MCF 10A (cell line): ENCODE data around the gene TUBA3E. TPM values are rescaled to one million over a fixed set of nuclear protein-coding genes. Genes with fewer than 3 reads are reported as not detected.
A peak's percentile ranks its signal among the peaks of the same experiment; 100 is the strongest.
"Not testable (repeated sequence)": the region's sequence is repeated elsewhere in the genome, so short reads cannot be mapped to it uniquely, and the experiment has no call there.

Source experiments
- BruUV-seq: library from RNA; stranded (reverse); fragments of 400-500 nt; replicated peaks from 2 replicates; lab custom pipeline; 2021; lab: Mats Ljungman, UMichigan
- CTCF ChIA-PET: fragments of 300-600 bp; sonication (Branson Sonifier 250); formaldehyde crosslinking; extraction: SDS; loops from one replicate; lab custom pipeline; 2021; ENCODE audit warnings: antibody characterized with exemption, inconsistent platforms; lab: Yijun Ruan, JAX
- POLR2A ChIA-PET: fragments of 300-600, 350-650 bp; sonication (Branson Sonifier 250); formaldehyde crosslinking; extraction: SDS; loops from one replicate; lab custom pipeline; 2020; ENCODE audit warnings: antibody characterized with exemption, inconsistent platforms; lab: Yijun Ruan, JAX
- DNase-seq: peaks from one replicate; pipeline ENCODE4 v3.0.0-alpha.2; 2018; ENCODE audit not compliant: unreplicated experiment
- H3K27ac Mint-ChIP-seq: one replicate; pipeline ENCODE4 v1.8.0; 2022; ENCODE audit warnings: mild to moderate bottlenecking, low read depth, mixed read lengths; ENCODE audit not compliant: unreplicated experiment
- H3K27me3 Mint-ChIP-seq: one replicate; pipeline ENCODE4 v1.8.0; 2022; ENCODE audit warnings: mixed read lengths; ENCODE audit not compliant: insufficient read depth, unreplicated experiment
- H3K36me3 Mint-ChIP-seq: one replicate; pipeline ENCODE4 v1.8.0; 2022; ENCODE audit warnings: mild to moderate bottlenecking, moderate library complexity, mixed read lengths; ENCODE audit not compliant: insufficient read depth, unreplicated experiment
- H3K4me1 Mint-ChIP-seq: one replicate; pipeline ENCODE4 v1.8.0; 2022; ENCODE audit warnings: mixed read lengths; ENCODE audit not compliant: insufficient read depth, unreplicated experiment
- H3K4me3 Mint-ChIP-seq: one replicate; pipeline ENCODE4 v1.8.0; 2022; ENCODE audit warnings: mild to moderate bottlenecking, moderate library complexity, mixed read lengths; ENCODE audit not compliant: unreplicated experiment
- H3K9me3 Mint-ChIP-seq: one replicate; pipeline ENCODE4 v1.8.0; 2022; ENCODE audit warnings: mixed read lengths; ENCODE audit not compliant: unreplicated experiment
- intact Hi-C: fragments of 100-400 bp; cut with micrococcal nuclease; formaldehyde crosslinking; loops from 2 replicates; pipeline ENCODE4 v1.14.1; 2022
- total RNA-seq: library from RNA; stranded (reverse); gene quantifications from 2 replicates; pipeline ENCODE4 v1.2.3, GENCODE V29; 2022
- TF ChIP-seq, protein P1 (sequence below): fragments of 200-600 bp; IDR thresholded peaks from one replicate; pipeline ENCODE4 v1.8.0; 2022; ENCODE audit warnings: antibody characterized with exemption, mild to moderate bottlenecking; ENCODE audit not compliant: unreplicated experiment

The TUBA3E gene
- total RNA-seq, 1 experiment from 2014 or later, result not detected

DNA sequence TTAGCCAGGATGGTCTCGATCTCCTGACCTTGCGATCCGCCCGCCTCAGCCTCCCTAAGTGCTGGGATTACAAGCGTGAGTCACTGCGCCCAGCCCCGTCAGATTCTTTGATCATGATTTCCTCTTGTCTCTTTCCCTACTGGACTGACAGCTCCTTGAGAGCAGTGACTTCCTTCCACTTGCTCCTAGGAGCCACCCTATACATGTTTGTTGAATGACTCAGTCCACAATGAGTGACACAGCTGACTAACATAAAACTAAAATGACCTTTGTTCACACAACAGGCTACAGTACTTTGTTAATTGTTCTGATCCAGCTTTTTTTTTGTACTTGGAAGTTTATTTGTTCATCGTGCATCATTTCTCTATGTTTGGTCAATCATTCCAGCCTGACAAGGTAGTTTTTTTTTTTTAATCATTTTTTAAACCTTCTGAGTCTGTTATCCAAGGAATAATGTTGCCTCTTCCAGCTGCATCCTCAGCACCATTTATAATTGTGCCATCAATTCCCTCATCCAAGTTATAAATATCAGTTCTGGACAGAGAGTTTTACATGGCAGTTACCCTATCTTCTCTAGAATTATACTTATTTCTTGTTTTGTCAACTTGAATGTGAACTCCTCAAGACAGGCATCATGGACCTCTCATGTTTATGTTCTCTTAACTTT, 42.9 kb upstream of the TUBA3E start:
- BruUV-seq, result no TSS peak
- H3K4me3 Mint-ChIP-seq, result no peak overlapping the region
- H3K27ac Mint-ChIP-seq, result no peak overlapping the region
- intact Hi-C loops, result no loop called here
- CTCF ChIA-PET, result no interaction called here
- POLR2A ChIA-PET, result interaction anchor here (0.6 kb wide), 1 partner anchor 1063 kb away, joined by 3 read pairs; no protein-coding TSS in a partner anchor
- no peaks in the 10 kb centered on the region for H3K9me3 Mint-ChIP-seq
- H3K36me3 Mint-ChIP-seq, result no peaks in the 10 kb centered on the region
- no peaks in the 10 kb centered on the region for H3K27me3 Mint-ChIP-seq
- peaks cover 9% of the 10 kb centered on the region for H3K4me1 Mint-ChIP-seq
- TF ChIP-seq, protein P1, sequence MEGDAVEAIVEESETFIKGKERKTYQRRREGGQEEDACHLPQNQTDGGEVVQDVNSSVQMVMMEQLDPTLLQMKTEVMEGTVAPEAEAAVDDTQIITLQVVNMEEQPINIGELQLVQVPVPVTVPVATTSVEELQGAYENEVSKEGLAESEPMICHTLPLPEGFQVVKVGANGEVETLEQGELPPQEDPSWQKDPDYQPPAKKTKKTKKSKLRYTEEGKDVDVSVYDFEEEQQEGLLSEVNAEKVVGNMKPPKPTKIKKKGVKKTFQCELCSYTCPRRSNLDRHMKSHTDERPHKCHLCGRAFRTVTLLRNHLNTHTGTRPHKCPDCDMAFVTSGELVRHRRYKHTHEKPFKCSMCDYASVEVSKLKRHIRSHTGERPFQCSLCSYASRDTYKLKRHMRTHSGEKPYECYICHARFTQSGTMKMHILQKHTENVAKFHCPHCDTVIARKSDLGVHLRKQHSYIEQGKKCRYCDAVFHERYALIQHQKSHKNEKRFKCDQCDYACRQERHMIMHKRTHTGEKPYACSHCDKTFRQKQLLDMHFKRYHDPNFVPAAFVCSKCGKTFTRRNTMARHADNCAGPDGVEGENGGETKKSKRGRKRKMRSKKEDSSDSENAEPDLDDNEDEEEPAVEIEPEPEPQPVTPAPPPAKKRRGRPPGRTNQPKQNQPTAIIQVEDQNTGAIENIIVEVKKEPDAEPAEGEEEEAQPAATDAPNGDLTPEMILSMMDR, result no peak
- DNase-seq, result peak; percentile 73

DNA sequence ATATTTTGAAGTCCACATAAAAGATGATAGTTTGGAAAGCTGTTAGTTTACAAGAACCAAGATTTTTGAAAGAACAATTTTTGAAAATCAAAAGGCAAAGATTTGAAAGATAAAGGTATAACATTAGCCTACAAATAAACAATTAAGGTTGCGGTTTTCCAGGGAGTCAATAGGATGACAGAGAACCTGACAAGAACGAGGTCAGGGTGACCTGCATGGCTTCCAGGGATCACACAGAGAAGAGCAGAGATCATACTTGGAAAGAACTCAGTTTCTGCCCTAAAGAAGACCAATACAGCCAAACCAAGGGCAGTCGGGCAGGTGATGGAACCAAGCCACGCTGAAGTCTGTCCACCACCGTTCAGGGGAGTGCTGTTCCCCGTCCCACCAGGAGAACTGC, 41.3 kb upstream of the TUBA3E start:
- BruUV-seq, H3K4me3 Mint-ChIP-seq, POLR2A ChIA-PET, CTCF ChIA-PET, H3K27me3 Mint-ChIP-seq, H3K4me1 Mint-ChIP-seq, DNase-seq, H3K9me3 Mint-ChIP-seq, H3K36me3 Mint-ChIP-seq, H3K27ac Mint-ChIP-seq, intact Hi-C loops: not testable (repeated sequence)

DNA sequence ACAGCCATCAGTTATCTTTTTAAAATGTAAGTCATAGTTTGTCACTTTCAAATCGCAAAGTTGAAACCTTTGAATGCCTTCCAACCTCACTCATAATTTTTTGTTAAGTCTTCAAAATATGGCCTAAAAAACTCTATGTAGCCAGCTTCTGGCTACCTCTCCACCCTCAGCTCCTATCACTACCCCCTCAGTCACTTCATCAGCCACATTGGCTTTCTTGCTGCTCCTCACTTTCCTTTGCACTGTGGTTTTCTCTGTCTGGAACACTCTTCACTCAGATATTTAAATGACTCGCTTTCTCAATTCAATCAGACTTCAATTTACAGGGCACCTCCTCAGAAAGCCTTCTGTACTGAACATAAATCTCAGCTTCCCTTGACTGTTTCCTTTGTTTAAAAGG, 34.8 kb upstream of the TUBA3E start:
- H3K4me1 Mint-ChIP-seq, H3K9me3 Mint-ChIP-seq, POLR2A ChIA-PET, BruUV-seq, DNase-seq, H3K27ac Mint-ChIP-seq, H3K36me3 Mint-ChIP-seq, intact Hi-C loops, H3K4me3 Mint-ChIP-seq, CTCF ChIA-PET: not testable (repeated sequence)
- H3K27me3 Mint-ChIP-seq, result peaks cover 11% of the 10 kb centered on the region

DNA sequence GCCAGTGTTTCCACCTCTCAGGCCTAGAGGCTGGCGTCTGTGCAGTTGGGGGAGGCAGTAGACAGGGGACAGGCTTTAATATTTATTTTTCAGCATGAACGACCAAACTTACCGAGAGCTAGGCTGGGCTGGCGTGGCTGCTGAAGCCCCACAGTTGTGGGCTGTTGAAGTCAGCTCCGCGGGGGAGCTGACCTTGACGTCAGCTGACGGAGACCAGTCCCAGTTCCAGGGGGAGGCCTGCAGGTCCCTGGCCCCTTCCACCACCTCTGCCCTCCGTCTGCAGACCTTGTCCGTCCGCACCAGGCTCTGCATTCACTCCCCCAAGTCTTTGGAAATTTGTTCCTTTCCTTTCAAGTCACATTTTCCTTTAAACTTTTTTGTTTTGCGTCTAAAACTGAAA, 33.4 kb upstream of the TUBA3E start:
- ChIA-PET CTCF (no interaction called here), POLR2A (no interaction called here)
- Mint-ChIP-seq H3K4me1 (no peaks in the 10 kb centered on the region), H3K4me3 (no peak overlapping the region), H3K27me3 (peaks cover 11% of the 10 kb centered on the region), H3K9me3 (no peaks in the 10 kb centered on the region), H3K27ac (no peak overlapping the region), H3K36me3 (no peaks in the 10 kb centered on the region)
- BruUV-seq, result no TSS peak
- intact Hi-C loops, result no loop called here
- TF ChIP-seq, protein P1, result no peak
- DNase-seq, result no peak

DNA sequence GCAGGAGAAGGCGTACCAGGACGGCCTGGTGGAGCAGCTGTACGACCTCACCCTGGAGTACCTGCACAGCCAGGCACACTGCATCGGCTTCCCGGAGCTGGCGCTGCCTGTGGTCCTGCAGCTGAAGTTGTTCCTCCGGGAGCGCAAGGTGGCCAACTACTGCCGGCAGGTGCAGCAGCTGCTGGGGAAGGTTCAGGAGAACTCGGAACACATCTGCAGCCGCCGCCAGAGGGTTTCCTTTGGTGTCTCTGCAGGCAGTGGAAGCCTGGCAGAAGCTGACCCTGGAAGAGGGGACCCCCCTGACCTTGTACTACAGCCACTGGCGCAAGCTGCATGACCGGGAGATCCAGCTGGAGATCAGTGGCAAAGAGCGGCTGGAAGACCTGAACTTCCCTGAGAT, 32.7 kb upstream of the TUBA3E start:
- CTCF ChIA-PET, intact Hi-C loops, H3K9me3 Mint-ChIP-seq, DNase-seq, POLR2A ChIA-PET, H3K4me1 Mint-ChIP-seq, H3K27ac Mint-ChIP-seq, H3K4me3 Mint-ChIP-seq, BruUV-seq, H3K36me3 Mint-ChIP-seq: not testable (repeated sequence)
- peaks cover 11% of the 10 kb centered on the region for H3K27me3 Mint-ChIP-seq

DNA sequence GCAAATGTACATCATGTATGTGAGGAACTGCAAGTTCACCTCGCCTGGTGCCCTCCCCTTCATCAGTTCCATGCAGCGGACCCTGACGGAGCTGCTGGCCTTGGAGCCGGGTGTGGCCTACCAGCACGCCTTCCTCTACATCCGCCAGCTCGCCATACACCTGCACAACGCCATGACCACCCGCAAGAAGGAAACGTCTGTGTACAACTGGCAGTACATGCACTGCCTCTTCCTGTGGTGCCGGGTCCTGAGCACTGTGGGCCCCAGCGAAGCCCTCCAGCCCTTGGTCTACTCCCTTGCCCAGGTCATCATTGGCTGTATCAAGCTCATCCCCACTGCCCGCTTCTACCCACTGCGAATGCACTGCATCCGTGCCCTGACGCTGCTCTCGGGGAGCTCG, 32.1 kb upstream of the TUBA3E start:
- H3K4me3 Mint-ChIP-seq, BruUV-seq, H3K27ac Mint-ChIP-seq, H3K4me1 Mint-ChIP-seq, DNase-seq, intact Hi-C loops, H3K36me3 Mint-ChIP-seq, H3K9me3 Mint-ChIP-seq, POLR2A ChIA-PET, CTCF ChIA-PET: not testable (repeated sequence)
- peaks cover 11% of the 10 kb centered on the region for H3K27me3 Mint-ChIP-seq

DNA sequence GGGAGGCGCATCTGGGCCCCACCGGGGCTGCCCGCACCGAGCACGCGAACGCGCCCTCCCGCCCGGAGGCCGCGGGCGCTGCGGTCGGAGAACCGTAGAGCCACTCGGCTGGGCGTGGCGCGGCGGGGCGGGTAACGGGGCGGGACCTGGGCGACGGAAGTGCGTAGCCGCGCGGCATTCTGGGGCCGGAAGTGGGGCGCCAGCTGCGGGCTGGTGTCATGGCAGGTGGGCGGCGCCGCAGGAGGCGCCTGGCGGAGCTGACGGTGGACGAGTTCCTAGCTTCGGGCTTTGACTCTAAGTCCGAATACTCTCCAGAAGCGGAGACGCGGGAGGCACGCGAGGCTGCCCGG, 30.9 kb upstream of the TUBA3E start:
- H3K27ac Mint-ChIP-seq, CTCF ChIA-PET, H3K4me3 Mint-ChIP-seq, BruUV-seq, H3K4me1 Mint-ChIP-seq, POLR2A ChIA-PET, H3K9me3 Mint-ChIP-seq, DNase-seq, intact Hi-C loops, H3K36me3 Mint-ChIP-seq: not testable (repeated sequence)
- H3K27me3 Mint-ChIP-seq, result peaks cover 11% of the 10 kb centered on the region

DNA sequence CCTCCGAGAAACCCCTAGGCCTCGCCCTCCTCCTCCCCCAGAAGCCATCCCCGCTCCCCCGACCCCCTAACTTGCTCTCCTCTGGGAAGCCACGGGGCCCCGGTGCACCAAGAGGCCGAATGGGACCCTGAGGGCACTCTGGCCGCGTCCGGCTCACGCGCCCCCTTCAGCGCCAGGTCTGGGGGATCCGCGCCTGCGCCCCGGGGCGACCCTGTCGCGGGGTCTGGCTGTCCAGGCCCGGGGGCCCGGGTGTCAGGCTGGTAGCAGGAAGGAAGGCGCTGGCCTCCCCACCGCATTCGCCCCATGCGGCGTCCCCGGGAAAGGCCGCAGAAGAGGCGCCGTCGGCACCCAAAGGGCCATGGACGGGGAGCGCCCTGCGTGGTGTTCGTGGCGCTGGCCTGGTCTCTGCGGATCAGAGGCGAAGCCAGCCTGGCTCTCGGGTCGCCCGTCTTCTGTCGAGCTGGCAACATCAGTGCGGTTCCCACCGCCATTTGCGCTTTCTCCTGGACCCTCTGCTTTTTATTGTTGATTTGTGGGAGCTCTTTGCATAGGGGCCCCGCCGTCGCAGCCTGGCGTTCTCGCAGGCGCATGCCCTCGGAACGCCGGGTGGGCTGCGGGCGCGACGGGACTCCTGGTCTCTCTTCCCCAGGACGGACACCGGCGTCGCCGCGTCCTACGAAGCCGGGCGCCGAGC, 30.4 kb upstream of the TUBA3E start:
- H3K4me1 Mint-ChIP-seq, intact Hi-C loops, H3K36me3 Mint-ChIP-seq, POLR2A ChIA-PET, DNase-seq, CTCF ChIA-PET, BruUV-seq, H3K27ac Mint-ChIP-seq, H3K4me3 Mint-ChIP-seq, H3K9me3 Mint-ChIP-seq: not testable (repeated sequence)
- H3K27me3 Mint-ChIP-seq, result peaks cover 11% of the 10 kb centered on the region
